GM12878 (cell line): ENCODE data around the gene ADAMTS6. TPM values are rescaled to one million over a fixed set of nuclear protein-coding genes. Genes with fewer than 3 reads are reported as not detected.

Experiments used
- ATAC-seq: fragments of 200-7000 bp; cut with Tn5 transposase; 3 replicates; pipeline ENCODE4 v1.9.1; 2020; ENCODE audit warnings: mild to moderate bottlenecking, moderate library complexity
- BruUV-seq: library from RNA; stranded (reverse); fragments of 400-500 nt; replicated peaks from 2 replicates; lab custom pipeline; 2021; lab: Mats Ljungman, UMichigan
- CTCF ChIA-PET: fragments of 300-600 bp; sonication (Branson Sonifier 250); formaldehyde crosslinking; extraction: SDS; loops from one replicate; lab custom pipeline; 2021; ENCODE audit warnings: inconsistent platforms; lab: Yijun Ruan, JAX
- POLR2A ChIA-PET: fragments of 350-600 bp; formaldehyde crosslinking; extraction: SDS; loops from one replicate; lab custom pipeline; 2021; ENCODE audit warnings: inconsistent platforms; lab: Charles Lee
- RAD21 ChIA-PET: fragments of 300-600 bp; sonication (Branson Sonifier 250); formaldehyde crosslinking; loops from one replicate; lab custom pipeline; 2023; ENCODE audit warnings: antibody characterized with exemption; ENCODE audit not compliant: unreplicated experiment; lab: Charles Lee
- SMC1A ChIA-PET: fragments of 300-600 bp; sonication (Branson Sonifier 250); formaldehyde crosslinking; loops from one replicate; lab custom pipeline; 2023; ENCODE audit not compliant: unreplicated experiment, uncharacterized antibody; lab: Charles Lee
- DNase-seq: peaks from one replicate; pipeline ENCODE4 v3.0.0-alpha.2; 2011; ENCODE audit warnings: low read depth, low spot score
- FAIRE-seq: peaks from 3 replicates; lab custom pipeline; 2011; peaks lifted over from hg19 to GRCh38; lab: Jason Lieb, UNC
- H2AFZ ChIP-seq: 2 replicates; pipeline ENCODE4 v1.6.0; 2011; ENCODE audit warnings: low read depth, low read length, control low read depth; ENCODE audit not compliant: control insufficient read depth
- H3K27ac ChIP-seq: 2 replicates; pipeline ENCODE4 v1.5.1; 2011; ENCODE audit warnings: control low read depth; ENCODE audit not compliant: control insufficient read depth, insufficient read depth
- H3K27me3 ChIP-seq, 2 experiments: replicated peaks in 1 of 2; 2 replicates each; pipeline versions ENCODE4 v1.6.0 to v1.6.1; 2011; ENCODE audit warnings: low read length in 1 of 2; ENCODE audit not compliant: control insufficient read depth in 2 of 2, insufficient read depth in 2 of 2
- H3K36me3 ChIP-seq, 2 experiments: 2 replicates each; pipeline ENCODE4 v1.5.1; 2011; ENCODE audit warnings: low read length in 1 of 2; ENCODE audit not compliant: control insufficient read depth in 2 of 2, insufficient read depth in 2 of 2
- H3K4me1 ChIP-seq: 2 replicates; pipeline ENCODE4 v1.6.1; 2011; ENCODE audit warnings: mild to moderate bottlenecking, low read length, moderate library complexity, mixed read lengths; ENCODE audit not compliant: control insufficient read depth, insufficient read depth
- H3K4me2 ChIP-seq: 2 replicates; pipeline ENCODE4 v1.6.0; 2011; ENCODE audit warnings: control low read depth; ENCODE audit not compliant: control insufficient read depth, insufficient read depth
- H3K4me3 ChIP-seq: fragments of 200-600 bp; sonication (generic); 2 replicates; pipeline ENCODE4 v1.5.1; 2016
- H3K79me2 ChIP-seq: 2 replicates; pipeline ENCODE4 v1.6.0; 2011; ENCODE audit warnings: low read length; ENCODE audit not compliant: control insufficient read depth, insufficient read depth
- H3K9ac ChIP-seq: 2 replicates; pipeline ENCODE4 v1.8.0; 2011; ENCODE audit warnings: low read length, control low read depth, mixed read lengths; ENCODE audit not compliant: control insufficient read depth, insufficient read depth
- H3K9me3 ChIP-seq: replicated peaks from 3 replicates; pipeline ENCODE4 v1.5.1; 2011; ENCODE audit warnings: mild to moderate bottlenecking, low read length; ENCODE audit not compliant: control insufficient read depth, insufficient read depth
- H4K20me1 ChIP-seq: 2 replicates; pipeline ENCODE4 v1.6.0; 2011; ENCODE audit not compliant: control insufficient read depth, insufficient read depth
- BCL3 ChIP-seq: IDR thresholded peaks from 2 replicates; pipeline ENCODE4 v1.6.1; 2011; ENCODE audit warnings: borderline replicate concordance, low read depth, mild to moderate bottlenecking, moderate library complexity, low read length; ENCODE audit not compliant: insufficient read depth, poor library complexity, severe bottlenecking
- DPF2 ChIP-seq: fragments of 450-650 bp; IDR thresholded peaks from 2 replicates; pipeline ENCODE4 v1.6.1; 2017; ENCODE audit warnings: mild to moderate bottlenecking
- E2F8 ChIP-seq: fragments of 450-650 bp; IDR thresholded peaks from 2 replicates; pipeline ENCODE4 v1.6.1; 2018; ENCODE audit warnings: mild to moderate bottlenecking, low read depth, moderate library complexity; ENCODE audit not compliant: partially characterized antibody
- E4F1 ChIP-seq: fragments of 450-650 bp; IDR thresholded peaks from 2 replicates; pipeline ENCODE4 v1.6.1; 2018; ENCODE audit warnings: borderline replicate concordance, mild to moderate bottlenecking; ENCODE audit not compliant: partially characterized antibody
- EZH2 ChIP-seq: IDR thresholded peaks from 2 replicates; pipeline ENCODE4 v1.6.1; 2012; ENCODE audit warnings: low read depth, mild to moderate bottlenecking, control low read depth, inconsistent platforms, low read length, borderline replicate concordance; ENCODE audit not compliant: control insufficient read depth
- IKZF2 ChIP-seq, 2 experiments: fragments of 450-650 bp; IDR thresholded peaks; 2 replicates each; pipeline ENCODE4 v1.6.1; 2017; ENCODE audit warnings: mild to moderate bottlenecking in 2 of 2, moderate library complexity in 2 of 2
- JUNB ChIP-seq: IDR thresholded peaks from 2 replicates; pipeline ENCODE4 v1.6.1; 2016; ENCODE audit warnings: antibody characterized with exemption, mild to moderate bottlenecking
- MEF2A ChIP-seq: IDR thresholded peaks from 2 replicates; pipeline ENCODE4 v1.6.1; 2011; ENCODE audit warnings: low read depth, mild to moderate bottlenecking, low read length, moderate library complexity; ENCODE audit not compliant: insufficient read depth
- SMARCA5 ChIP-seq: fragments of 450-650 bp; IDR thresholded peaks from 2 replicates; pipeline ENCODE4 v1.6.1; 2017; ENCODE audit warnings: mild to moderate bottlenecking
- SP1 ChIP-seq: IDR thresholded peaks from one replicate; pipeline ENCODE4 v1.6.1; 2011; ENCODE audit warnings: low read depth, low read length
- TCF12 ChIP-seq: IDR thresholded peaks from 2 replicates; pipeline ENCODE4 v1.6.1; 2011; ENCODE audit warnings: low read depth, mild to moderate bottlenecking, low read length
- USF2 ChIP-seq: IDR thresholded peaks from 2 replicates; pipeline ENCODE4 v1.6.1; 2011; ENCODE audit warnings: low read depth, low read length, improper control_type of control experiment, borderline replicate concordance
- in situ Hi-C: fragments of 300-500 bp; cut with MboI; formaldehyde crosslinking; loops from 9 replicates; pipeline ENCODE4 v1.14.3; 2018; ENCODE audit warnings: mixed read lengths
- intact Hi-C: fragments of 100-400 bp; cut with micrococcal nuclease; formaldehyde crosslinking; loops from one replicate; pipeline ENCODE4 v1.14.2; 2022; ENCODE audit not compliant: unreplicated experiment
- polyA plus RNA-seq, 11 experiments: library from polyadenylated mRNA; depleted of rRNA in 4 of 11; unstranded in 6 of 11; stranded (reverse) in 5 of 11; fragments of >200 nt; fragmentation: Nextera tagmentation in 4 of 11; fragmentation: Illumina TruSeq in 1 of 11; extraction: Ambion mirVana in 4 of 11; extraction: Trizol in 1 of 11; gene quantifications; 1 replicate in 1 of 11; 2 replicates in 10 of 11; pipeline versions ENCODE4 v1.2.1 to v1.2.3, GENCODE V29; 2011 to 2016; ENCODE audit warnings: inconsistent platforms in 2 of 11, missing spikeins in 2 of 11, low read depth in 1 of 11
- total RNA-seq, 4 experiments: library from RNA; depleted of rRNA in 3 of 4; stranded (reverse); fragments of >200 nt in 3 of 4; fragmentation: Illumina TruSeq in 1 of 4; extraction: Trizol in 1 of 4; gene quantifications; 2 replicates each; pipeline versions ENCODE4 v1.2.1 to v1.2.3, GENCODE V29; 2013 to 2021
- TF ChIP-seq, protein P1 (sequence below): IDR thresholded peaks from 2 replicates; pipeline ENCODE4 v1.6.1; 2012; ENCODE audit warnings: mild to moderate bottlenecking, low read depth, low read length

Gene ADAMTS6
- total and polyA plus RNA-seq, 10 of the 15 experiments (the other 5 are each of a cell fraction or from before 2014, with no cell fraction given): 1.1 to 12.3 (median 6.5) TPM

DNA sequence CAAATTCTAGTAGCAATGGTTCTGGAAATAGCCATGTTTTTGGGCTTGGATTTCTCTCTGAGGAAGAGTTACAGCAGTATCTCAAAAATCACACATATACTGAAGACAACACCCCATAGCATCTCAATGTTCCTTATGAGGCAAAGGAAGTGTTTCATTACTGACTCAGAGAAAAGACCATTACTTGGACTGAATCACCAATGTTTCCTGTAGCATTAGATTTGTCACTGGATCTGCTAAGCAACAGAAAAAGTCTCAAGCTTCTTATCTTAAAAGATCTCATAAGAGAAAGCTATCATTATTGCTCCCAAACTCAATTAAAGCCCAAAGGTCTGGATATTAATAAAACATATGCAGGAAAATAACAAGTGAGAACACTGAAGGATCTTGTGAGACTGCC, 272.4 kb downstream of the ADAMTS6 start:
- Histone ChIP-seq H3K4me2 (no peak overlapping the region), H3K27ac (no peak overlapping the region), H3K79me2 (no peaks in the 10 kb centered on the region), H3K4me3 (no peak overlapping the region), H2AFZ (no peak overlapping the region), H3K4me1 (no peaks in the 10 kb centered on the region), H3K9ac (no peak overlapping the region), H4K20me1 (no peaks in the 10 kb centered on the region), H3K36me3 (peaks cover 0 to 3% of the 10 kb centered on the region in 2 experiments; a peak in 1 of 4 replicates), H3K9me3 (no peaks in the 10 kb centered on the region), H3K27me3 (no peaks in the 10 kb centered on the region)
- intact Hi-C loops: no loop called here
- BruUV-seq: no TSS peak
- RAD21 ChIA-PET: no interaction called here
- DNase-seq (no peak), ATAC-seq (no peak), FAIRE-seq (no peak)
- CTCF ChIA-PET: no interaction called here
- in situ Hi-C loops: no loop called here
- SMC1A ChIA-PET: interaction anchor here (1.0 to 1.7 kb wide), 3 partner anchors 47 to 242 kb away, joined by 3 read pairs; no protein-coding TSS in a partner anchor
- POLR2A ChIA-PET: no interaction called here
- TF ChIP-seq E4F1: no peak
- no peak for TF ChIP-seq E2F8
- TF ChIP-seq EZH2: no peak
- no peak for TF ChIP-seq USF2
- no peak for TF ChIP-seq TCF12
- no peak for TF ChIP-seq DPF2
- TF ChIP-seq BCL3: no peak
- TF ChIP-seq, protein P1, sequence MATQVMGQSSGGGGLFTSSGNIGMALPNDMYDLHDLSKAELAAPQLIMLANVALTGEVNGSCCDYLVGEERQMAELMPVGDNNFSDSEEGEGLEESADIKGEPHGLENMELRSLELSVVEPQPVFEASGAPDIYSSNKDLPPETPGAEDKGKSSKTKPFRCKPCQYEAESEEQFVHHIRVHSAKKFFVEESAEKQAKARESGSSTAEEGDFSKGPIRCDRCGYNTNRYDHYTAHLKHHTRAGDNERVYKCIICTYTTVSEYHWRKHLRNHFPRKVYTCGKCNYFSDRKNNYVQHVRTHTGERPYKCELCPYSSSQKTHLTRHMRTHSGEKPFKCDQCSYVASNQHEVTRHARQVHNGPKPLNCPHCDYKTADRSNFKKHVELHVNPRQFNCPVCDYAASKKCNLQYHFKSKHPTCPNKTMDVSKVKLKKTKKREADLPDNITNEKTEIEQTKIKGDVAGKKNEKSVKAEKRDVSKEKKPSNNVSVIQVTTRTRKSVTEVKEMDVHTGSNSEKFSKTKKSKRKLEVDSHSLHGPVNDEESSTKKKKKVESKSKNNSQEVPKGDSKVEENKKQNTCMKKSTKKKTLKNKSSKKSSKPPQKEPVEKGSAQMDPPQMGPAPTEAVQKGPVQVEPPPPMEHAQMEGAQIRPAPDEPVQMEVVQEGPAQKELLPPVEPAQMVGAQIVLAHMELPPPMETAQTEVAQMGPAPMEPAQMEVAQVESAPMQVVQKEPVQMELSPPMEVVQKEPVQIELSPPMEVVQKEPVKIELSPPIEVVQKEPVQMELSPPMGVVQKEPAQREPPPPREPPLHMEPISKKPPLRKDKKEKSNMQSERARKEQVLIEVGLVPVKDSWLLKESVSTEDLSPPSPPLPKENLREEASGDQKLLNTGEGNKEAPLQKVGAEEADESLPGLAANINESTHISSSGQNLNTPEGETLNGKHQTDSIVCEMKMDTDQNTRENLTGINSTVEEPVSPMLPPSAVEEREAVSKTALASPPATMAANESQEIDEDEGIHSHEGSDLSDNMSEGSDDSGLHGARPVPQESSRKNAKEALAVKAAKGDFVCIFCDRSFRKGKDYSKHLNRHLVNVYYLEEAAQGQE: no peak
- no peak for TF ChIP-seq SP1
- no peak for TF ChIP-seq MEF2A
- no peak for TF ChIP-seq SMARCA5
- no peak for TF ChIP-seq JUNB
- TF ChIP-seq IKZF2 (IDR thresholded peaks at IDR 0.05): no peak
